ENCODE measurements around the gene LRP11.
A peak's percentile ranks its signal among the peaks of the same experiment; 100 is the strongest.
"Not testable (repeated sequence)": the region's sequence is repeated elsewhere in the genome, so short reads cannot be mapped to it uniquely, and the experiment has no call there.

The LRP11 gene

DNA sequence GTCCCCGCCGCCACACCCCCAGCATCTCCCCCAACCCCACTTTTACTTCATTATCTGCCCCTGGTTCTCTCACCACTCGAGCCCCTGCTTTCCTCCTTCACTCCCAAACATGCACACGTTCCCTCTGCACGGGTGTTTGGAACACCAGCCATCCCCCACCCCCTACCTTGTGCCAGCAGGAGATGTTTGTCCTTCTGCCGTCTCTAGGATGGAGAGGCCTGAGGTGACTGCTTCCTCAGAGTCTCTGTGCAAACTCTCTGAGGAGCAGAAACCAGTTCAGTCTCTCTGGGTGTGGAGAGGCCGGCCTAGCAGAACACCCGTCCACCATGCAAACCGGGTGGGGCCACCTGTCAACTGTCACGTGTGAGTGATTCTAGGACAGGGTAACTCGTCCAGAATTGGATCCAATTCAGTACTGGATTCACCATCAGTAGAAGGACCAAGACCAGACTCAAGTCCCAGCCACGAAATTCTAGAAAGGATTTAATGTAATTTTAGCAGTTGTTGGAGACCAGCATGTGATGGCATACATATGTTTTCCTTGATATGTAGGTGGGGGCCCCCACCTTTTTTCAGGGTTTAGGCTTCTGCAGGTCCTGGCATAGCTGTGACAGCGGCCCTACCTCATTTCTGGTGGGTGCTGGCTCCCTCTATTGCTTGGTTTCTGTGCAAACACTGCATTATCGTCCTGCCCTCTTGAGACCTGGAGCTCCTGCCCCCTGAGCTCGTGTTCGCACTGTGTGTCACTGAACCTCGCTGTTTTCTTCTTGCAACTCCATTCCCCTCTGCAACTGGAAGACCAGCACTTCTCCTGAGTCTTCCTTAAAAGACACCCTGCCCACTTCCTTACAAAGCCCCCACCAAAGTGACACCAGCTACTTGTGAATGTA lies 33.9 kb upstream of the LRP11 start, which contains the start of gene RAET1E:
Gene RAET1E, minus strand, starts transcription at position 259 of the 890 bp plus-strand sequence. CDS start 7,212 bp downstream, outside the sequence.
- no peak for DNase-seq (ENCODE audit: low read depth in 2 of 3, low spot score in 1 of 3)

DNA sequence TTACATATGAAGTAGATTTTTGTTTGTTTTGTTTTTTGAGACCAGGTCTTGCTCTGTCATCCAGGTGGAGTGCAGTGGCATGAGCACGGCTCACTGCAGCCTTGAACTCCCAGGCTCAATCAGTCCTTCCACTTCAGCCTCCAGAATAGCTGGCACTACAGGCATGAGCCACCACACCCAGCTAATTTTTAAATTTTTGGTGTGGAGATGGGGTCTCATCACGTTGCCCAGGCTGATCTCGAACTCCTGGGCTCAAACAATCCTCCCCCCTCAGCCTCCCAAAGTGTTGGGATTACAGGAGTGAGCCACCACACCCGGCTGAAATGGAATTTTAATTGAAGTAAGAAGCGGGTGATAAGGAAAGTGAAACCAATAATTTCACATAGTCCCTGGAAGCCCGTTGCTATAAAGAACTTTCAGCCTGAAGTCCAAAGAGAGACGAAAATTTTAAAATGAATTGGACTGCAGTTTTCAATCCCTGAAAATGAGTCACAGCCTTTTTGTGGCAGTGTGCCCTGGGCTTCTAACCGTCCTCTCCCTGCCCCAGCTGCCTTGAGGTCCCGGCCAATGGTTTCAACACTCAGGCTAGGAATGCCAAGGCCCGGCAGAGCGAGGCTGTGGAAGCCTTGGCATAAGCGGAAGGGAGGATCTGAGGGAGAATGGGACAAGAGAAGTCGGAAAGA lies 33.0 kb upstream of the LRP11 start:
- DNase-seq (ENCODE audit: low read depth in 2 of 3, low spot score in 1 of 3), result no peak

DNA sequence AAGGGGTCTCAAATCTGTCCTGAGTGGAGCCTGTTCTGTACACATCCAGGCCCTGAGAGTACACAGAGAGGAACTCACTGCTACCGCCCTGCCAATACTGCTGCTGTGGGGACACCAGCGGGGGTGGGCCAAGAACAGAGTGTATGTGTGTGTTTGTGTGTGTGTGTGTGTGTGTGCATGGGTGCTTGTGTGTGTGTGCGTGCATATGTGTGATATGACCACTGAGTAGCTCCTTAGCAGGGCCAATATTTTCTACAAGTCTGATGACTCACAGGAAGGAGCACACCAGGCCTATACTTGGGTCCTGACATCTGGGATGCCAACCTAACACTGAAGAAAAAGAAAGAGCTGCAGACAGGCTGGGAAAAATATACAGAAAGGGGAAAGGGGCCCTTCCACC lies 32.3 kb upstream of the LRP11 start:
- DNase-seq (ENCODE audit: low read depth in 2 of 3, low spot score in 1 of 3), result no peak

DNA sequence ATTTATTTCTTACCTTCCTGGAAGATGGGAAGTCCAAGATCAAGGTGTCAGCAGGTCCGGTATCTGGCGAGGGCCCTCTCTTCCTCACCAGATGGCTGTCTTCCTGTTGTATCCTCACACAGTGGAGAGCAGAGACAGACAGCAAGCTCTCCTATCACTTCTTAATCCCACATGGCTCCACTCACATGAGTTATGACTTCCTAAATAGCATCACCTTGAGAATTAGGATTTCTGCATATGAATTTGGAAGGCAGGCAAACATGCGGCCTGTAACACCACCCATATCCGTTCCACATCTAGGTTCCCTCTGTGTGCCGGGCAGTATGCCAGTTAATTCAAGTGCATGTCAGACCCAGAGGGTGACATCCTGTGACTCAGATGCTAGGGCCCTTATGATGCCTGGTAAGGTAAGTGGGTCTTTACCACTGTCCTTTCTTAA lies 31.7 kb upstream of the LRP11 start:
- DNase-seq (ENCODE audit: low read depth in 2 of 3, low spot score in 1 of 3), result peak; percentile 9 to 22 (median 16)

DNA sequence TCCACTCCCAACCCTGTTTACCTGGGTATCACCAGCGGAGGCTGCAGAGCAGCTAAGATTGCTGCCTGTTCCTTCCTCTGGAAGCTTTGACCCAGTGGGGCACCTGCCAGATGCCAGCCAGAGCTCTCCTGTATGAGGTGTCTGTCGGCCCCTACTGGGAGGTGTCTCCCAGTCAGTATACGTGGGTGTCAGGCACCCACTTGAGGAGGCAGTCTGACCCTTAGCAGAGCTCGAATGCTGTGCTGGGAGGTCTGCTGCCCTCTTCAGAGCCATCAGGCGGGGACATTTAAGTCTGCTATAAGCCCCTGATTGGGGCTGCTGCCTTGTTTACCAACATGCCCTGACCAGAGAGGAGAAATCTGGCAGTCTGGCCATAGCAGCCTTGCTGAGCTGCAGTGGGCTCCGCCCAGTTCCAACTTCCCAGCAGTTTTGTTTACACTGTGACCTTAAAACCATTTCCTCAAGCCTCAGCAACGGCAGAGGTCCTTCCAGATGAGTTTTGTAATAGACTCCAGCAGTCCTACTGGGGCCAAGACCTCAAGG lies 31.0 kb upstream of the LRP11 start:
- no peak for DNase-seq (ENCODE audit: low read depth in 2 of 3, low spot score in 1 of 3)

DNA sequence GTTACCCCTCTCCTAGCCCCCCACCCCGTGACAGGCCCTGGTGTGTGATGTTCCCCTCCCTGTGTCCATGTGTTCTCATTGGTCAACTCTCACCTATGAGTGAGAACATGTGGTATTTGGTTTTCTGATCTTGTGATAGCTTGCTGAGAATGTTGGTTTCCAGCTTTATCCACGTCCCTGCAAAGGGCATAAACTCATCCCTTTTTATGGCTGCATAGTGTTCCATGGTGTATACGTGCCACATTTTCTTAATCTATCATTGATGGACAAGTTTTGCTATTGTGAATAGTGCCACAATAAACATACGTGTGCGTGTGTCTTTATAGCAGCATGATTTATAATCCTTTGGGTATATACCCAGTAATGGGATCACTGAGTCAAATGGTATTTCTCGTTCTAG lies 27.7 kb upstream of the LRP11 start:
- not testable (repeated sequence) for DNase-seq (ENCODE audit: low read depth in 2 of 3, low spot score in 1 of 3)

DNA sequence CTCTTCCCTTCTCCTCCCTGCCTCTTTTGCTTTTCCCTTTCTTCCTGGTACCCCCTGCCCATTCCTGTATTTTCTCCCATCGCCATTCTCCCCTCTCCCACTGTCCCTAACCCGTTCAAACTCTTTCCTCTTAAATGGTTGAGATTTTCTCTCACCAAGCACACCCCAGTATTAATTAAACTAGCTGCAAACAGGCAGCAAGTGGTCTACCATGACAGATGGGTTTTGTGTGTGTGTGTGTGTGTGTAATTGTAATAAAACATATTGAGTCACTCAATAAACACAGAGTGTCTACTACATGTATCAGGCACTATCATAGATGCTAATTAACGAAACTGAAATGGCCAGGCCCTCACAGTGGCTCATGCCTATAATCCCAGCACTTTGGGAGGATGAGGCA lies 27.1 kb upstream of the LRP11 start:
- DNase-seq (ENCODE audit: low read depth in 2 of 3, low spot score in 1 of 3), result no peak

DNA sequence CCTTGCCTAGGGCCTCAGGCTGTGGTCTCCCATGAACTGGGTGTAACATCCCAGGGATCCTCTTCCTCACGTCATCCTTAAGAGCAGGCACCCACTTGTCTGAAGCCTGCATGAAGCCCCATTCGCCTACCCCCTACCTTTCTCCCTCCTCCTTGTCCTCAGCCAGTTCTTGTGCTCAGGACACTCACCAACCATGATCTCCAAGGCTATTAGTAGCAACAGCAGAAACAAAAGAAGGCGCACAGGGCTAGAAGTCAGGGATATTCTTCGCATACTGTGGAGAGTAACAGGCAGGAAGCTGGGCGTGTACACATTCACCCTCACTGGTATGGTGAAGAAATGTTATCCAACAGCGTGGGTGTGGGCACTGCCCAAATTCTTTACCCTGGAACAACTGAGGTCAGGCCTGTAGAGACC lies 26.5 kb upstream of the LRP11 start:
- DNase-seq (ENCODE audit: low read depth in 2 of 3, low spot score in 1 of 3), result no peak

DNA sequence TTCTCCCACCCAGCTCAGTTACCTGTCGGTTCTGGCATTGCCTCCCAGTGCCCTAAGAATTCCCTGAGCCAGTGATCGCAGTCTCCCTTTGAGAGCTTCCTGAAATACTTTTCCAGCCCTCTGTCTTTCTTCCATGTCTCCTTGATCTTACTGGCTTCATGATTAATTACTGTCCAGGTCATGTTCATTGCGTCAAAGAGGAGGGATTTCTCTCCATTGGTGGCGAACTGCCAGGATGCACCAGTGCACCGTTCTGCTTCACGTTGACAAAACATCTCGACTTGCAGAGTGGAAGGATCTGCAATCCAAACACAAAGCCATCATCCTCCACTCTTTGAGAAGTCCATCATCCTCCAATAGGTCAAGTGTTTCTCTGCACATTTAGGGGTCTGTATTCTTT lies 25.2 kb upstream of the LRP11 start:
- DNase-seq (ENCODE audit: low read depth in 2 of 3, low spot score in 1 of 3), result no peak

DNA sequence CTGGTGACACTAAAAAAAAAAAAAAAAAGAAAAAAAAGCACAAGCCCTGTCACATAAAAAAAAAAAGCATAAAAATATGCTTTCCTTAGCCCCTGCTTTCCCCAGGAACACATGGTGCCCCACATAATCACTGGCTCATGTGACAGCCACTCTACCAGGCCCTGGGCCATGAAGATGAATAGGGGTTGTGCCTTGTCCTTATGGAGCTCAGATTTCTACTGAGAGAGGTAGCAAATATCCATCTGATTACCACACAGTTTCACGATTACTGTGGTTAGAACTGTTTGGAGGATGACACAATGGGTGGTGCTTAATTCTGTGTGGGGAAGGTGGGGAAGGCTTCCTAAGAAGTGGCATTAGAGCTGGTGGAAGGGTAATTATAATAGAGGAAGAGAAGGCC lies 24.5 kb upstream of the LRP11 start:
- no peak for DNase-seq (ENCODE audit: low read depth in 2 of 3, low spot score in 1 of 3)

DNA sequence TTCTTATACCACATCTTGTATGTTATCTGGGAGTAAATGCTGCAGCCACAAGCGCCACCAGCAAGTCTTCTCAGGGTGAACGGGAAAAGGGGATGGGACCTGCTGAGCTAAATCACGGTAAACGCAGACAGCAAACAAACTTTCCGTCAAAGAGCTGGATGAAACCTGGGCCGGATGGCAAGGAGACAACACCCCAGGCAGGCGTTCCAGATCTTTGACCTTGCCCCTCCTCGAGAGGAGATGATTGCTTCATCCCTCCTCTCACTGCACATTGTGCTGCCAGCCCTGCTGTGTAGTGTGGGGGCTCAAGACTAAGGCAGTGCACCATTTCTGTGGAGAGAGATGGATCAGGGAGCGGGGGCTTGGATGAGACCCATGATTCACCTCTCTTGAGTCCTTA lies 23.9 kb upstream of the LRP11 start:
- DNase-seq (ENCODE audit: low read depth in 2 of 3, low spot score in 1 of 3), result no peak

DNA sequence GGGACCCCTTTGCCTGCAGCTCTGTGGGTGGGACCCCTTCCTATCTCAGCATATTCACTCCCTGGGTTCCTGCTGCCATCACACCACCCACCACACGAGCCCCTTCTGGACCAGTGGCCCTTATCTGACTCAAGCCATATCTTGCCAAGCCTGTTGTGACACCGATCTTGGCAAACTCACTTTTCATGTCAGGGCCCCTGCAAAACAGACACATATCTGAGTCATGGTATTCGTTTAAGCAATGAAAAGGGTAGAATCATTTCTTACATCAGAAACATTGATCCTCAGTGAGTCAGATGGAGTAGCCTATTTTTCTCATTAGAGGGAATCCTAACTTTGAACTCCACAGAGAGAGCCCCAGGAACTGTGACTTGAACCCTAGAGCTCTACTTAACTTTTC lies 23.2 kb upstream of the LRP11 start:
- no peak for DNase-seq (ENCODE audit: low read depth in 2 of 3, low spot score in 1 of 3)

DNA sequence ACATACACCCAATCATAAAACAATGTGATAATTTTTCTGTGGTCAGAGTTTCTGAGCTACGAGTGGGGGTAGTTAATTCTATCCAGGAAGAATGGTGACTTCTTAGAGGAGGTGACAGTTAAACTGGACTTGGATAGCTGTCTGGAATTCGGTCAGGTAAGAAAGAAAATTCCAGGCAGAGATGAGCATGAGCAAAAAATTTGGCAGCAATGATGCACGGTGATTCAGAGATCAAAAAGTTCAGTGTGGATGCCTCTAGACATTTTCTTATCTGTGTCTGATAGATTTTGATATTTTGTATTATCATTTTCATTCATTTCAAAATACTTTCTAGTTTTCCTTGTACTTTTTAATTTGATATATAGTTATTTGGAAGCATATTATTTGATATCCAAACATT lies 21.7 kb upstream of the LRP11 start:
- DNase-seq (ENCODE audit: low read depth in 2 of 3, low spot score in 1 of 3), result no peak

DNA sequence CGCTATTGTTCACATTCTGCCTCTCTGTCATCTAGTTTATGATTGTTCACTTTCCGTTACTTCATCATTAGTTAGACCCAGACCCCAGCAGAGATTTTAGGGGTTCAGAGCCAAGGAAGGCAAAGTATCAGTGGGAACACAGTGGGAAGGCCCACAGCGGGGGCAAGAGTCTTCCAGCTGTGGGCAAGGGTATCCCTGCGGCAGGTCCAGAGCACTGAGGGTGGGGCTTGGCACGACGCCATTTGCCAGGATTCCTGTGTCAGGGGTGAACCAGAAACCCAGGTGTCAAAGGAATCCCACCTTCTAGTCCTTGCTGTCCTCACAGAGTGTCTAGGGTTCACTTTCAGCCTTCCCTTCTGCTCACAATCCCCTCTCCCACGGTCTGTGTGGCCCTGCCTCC lies 20.5 kb upstream of the LRP11 start:
- no peak for DNase-seq (ENCODE audit: low read depth in 2 of 3, low spot score in 1 of 3)

DNA sequence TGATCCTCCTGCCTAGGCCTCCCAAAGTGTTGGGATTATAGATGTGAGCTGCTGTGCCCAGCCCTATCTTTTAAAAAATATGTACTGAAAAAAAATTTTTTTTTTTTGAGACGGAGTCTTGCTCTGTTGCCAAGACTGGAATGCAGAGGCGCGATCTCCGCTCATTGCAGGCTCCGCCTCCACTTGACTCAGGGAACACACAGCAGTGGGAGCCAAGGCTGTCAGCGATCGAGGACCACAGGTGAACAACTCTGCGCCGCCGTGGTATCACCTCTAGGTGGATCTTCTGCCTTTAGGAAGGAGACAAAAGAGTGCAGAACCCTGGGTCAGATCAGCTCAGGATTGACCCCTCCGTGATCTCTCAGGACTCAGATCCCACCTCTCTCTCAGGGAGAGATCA lies 20.1 kb upstream of the LRP11 start:
- DNase-seq (ENCODE audit: low read depth in 2 of 3, low spot score in 1 of 3), result no peak

DNA sequence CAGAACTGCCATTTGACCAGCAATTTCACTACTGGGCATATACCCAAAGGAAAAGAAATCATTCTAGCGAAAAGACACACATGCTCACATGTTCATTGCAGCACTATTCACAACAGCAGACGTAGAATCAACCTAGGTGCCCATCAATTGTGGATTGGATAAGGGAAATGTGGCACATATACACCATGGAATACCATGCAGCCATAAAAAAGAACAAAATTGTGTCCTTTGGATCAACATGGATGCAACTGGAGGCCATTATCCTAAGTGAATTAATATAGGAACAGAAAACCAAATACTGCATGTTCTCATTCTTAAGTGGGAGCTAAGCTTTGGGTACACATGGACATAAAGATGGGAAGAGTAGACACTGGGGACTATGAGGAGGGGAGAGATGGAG lies 17.7 kb upstream of the LRP11 start:
- DNase-seq (ENCODE audit: low read depth in 2 of 3, low spot score in 1 of 3), result no peak

DNA sequence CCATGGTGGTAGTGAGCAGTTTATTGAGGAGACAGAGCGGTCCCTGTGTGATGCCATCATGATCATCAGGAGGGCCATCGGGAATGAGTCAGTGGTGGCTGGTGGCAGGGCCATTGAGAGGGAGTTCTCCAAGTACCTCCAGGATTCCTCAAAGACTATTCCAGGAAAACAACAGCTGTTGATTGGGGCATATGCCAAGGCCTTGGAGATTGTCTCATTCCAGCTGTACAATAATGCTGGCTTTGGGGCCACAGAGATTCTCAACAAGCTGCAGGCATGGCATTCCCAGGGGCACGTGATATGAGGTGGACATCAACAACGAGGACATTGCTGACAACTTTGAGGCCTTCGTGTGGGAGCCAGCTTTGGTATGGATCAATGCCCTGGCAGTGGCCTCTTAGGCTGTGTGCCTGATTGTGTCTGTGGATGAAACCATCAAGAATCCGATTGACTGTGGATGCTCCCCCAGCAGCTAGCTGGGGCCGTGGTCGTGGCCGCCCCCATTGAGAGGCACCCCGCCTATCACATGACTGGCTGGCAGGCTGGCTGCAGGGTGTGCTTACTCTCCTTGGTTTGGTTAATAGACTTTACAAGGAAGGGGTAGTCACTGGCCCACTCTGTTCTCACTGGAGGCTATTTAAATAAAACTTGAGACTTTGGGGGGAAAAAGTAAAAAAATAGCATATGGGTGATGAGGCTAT lies 17.1 kb upstream of the LRP11 start:
- no peak for DNase-seq (ENCODE audit: low read depth in 2 of 3, low spot score in 1 of 3)

DNA sequence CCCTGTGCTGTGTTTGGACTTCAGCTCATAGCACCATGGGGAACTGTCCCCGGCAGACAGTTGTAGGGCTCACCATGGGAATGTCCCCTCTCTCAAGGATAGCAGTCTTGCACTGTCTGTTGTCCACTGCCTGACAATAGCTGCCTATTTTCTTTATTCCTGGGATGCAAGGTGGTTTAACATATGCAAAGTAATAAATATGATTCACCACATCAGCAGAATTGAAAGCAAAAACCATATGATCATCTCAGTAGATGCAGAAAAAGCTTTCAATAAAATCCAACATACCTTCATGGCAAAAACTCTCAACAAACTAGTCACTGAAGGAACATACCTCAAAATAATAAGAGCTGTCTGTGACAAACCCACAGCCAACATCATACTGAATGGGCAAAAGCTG lies 13.5 kb upstream of the LRP11 start:
- DNase-seq (ENCODE audit: low read depth in 2 of 3, low spot score in 1 of 3), result no peak

DNA sequence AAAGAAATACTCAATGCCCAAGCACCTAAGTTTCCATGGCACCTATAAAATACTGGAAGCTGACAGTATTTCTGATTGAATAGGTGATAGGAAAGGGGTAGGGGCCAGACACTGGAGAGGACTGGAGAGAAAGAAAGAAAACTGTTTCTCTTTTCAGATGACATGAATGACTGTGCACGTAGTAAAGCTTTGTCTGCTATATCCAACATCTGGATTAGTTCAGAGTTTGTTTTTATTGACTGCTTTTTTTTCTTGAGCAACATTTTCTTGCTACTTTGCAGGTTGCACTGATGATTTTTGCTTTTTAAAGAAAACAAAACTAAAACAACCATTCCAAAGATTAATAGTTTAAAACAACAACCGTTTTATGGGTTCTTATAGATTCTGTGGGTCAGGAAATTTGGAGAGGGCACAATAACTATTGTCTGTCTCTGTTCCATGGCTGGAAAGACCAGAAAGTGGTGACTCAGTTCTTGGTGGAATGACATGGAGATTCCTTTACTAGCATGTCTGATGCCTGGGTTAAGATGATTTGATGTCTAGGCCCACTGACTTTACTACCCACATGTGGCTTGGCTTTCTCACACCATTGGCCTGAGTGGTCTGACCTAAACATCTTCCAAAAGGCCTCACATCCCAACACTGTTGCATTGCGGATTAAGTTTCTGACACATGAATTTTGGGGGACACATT lies 12.2 kb upstream of the LRP11 start:
- DNase-seq (ENCODE audit: low read depth in 2 of 3, low spot score in 1 of 3), result no peak

DNA sequence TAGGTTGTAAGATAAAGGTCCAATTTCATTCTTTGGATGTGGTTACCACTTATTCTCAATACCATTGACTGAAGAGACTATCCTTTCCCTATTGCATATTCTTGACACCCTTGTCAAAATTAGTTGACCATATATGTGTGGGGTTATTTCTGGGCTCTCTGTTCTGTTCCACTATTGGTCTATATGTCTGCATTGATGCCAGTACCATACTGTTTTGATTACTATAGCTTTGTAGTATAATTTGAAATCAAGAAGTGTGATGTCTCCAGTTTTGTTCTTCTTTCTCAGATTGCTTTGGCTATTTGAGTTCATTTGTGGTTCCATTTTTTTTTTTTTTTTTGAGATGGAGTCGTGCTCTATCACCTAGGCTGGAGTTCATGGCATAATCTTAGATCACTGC lies 8.1 kb upstream of the LRP11 start:
- DNase-seq (ENCODE audit: low read depth in 2 of 3, low spot score in 1 of 3), result no peak

DNA sequence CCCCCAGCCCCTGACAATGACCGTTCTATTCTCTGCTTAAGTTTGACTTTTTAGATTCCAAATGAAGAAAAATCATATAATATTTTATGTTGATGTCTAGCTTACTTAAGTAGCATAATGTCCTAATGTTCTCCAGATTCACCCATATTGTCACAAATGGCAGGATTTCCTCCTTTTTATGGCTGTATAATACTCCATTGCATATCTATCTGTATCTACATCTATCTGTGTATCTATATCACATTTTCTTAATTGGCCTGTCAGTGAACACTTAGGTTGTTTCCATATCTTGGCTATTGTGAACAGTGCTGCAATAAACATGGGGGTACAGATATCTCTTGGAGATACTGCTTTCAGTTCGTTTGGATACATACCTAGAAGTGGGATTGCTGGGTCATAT lies 7.0 kb upstream of the LRP11 start:
- DNase-seq (ENCODE audit: low read depth in 2 of 3, low spot score in 1 of 3), result no peak

All from stimulated activated CD4-positive, alpha-beta T cell treated with anti-CD3 and anti-CD28 coated beads, Interleukin-12 subunit alpha, Interleukin-12 subunit beta, amount 100 ng/mL, for 48 hours (primary cell).